GM18909 (cell line): ENCODE measurements around the gene FER1L5.

Experiments
- ATAC-seq: cut with Tn5 transposase; IDR thresholded peaks from one replicate; pipeline ENCODE4 v1.9.1; 2021; ENCODE audit warnings: mild to moderate bottlenecking; ENCODE audit not compliant: unreplicated experiment, poor library complexity

The FER1L5 gene

DNA sequence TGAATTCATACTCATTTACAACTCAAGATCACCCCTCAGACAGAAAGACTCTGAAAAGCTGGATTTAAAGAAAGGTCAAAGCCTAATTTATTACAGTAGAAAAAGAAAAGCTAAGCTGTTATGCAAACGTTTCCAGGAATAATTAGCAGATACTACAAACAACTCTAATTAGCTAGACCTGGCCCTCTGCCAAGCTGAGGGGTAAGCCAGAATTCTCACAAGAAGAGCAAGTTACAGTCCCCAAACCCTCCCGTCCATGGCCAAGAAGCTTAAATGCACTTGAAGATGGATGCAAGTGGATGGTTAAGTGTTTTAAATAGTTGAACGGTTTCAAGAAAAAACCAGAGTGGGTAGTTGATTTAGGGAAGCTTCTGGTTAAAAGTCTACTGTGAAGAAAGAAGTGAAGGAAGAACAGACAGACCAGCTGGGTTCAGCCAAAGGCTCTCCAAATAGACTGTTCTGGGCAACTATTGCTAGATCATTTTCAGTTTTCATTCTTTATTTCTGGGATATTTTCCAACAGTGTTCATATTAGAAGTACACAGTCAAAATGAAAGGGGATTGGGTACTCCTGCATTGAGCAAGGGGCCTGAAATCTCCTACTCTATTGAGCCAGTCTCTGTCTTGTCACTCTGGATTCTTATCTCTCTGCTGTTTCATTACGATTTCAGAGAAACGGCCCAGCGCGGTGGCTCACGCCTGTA is 92.5 kb downstream of the FER1L5 start:
- ATAC-seq = no peak

DNA sequence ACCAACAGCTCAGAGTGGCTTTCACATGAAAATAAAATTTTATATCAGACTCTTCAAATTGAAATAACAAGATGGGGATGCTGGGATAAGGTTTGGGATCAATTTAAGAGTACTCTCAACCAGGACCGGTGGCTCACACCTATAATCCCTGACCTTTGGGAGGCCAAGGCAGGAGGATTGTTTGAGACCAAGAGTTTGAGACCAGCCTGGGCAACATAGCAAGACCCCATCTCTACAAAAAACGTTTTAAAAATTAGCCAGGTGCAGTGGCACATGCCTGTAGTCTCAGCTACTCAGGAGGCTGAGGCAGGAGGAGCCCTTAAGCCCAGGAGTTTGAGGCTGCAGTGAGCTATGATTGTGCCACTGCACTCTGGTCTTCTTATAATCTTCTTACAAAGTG is 94.7 kb downstream of the FER1L5 start:
- ATAC-seq = no peak

DNA sequence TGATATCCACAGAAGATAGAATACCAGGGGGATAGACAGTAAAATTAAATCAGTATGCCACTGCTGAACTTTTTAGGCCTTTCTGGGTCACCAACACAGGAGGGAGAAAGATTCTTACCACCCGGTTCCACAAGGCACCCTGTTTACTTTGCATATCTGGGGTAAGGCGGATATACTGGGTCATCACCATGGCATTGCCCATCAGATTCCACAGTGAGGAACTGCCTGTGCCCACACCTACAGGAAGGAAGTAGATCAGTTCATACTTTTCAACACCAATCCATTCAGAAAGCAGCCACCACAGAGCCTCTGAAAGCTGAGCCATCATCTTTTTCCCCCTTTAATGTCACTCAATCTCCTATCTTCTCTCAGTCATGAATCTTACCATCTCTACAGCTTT is 95.3 kb downstream of the FER1L5 start:
- no peak for ATAC-seq

DNA sequence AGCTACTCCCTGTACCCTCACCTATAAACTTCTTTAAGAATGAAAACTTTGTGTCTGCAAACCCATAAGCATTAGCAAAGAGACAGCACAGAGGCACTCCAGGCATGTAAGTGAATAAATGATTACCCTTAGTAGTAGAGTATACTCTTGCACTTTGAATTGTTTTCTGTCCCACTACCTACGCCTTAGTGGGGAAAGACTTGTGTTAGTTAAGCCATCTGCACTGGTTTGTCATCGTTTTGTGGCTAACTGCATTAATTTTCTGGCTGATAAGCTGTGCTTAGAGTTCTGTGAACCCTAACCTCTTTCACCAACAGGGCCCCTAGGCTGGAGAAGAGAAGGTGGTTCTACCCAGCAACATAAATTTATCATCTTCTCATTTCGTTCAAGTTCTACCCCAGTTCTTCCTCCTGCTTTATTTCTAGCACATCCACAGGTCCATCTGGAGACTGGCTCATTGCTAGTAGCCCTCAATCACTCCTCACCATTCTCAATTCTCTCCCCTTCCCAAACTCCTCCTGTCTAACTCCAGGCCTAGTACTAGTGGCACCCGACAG is 96.6 kb downstream of the FER1L5 start:
- ATAC-seq = no peak

DNA sequence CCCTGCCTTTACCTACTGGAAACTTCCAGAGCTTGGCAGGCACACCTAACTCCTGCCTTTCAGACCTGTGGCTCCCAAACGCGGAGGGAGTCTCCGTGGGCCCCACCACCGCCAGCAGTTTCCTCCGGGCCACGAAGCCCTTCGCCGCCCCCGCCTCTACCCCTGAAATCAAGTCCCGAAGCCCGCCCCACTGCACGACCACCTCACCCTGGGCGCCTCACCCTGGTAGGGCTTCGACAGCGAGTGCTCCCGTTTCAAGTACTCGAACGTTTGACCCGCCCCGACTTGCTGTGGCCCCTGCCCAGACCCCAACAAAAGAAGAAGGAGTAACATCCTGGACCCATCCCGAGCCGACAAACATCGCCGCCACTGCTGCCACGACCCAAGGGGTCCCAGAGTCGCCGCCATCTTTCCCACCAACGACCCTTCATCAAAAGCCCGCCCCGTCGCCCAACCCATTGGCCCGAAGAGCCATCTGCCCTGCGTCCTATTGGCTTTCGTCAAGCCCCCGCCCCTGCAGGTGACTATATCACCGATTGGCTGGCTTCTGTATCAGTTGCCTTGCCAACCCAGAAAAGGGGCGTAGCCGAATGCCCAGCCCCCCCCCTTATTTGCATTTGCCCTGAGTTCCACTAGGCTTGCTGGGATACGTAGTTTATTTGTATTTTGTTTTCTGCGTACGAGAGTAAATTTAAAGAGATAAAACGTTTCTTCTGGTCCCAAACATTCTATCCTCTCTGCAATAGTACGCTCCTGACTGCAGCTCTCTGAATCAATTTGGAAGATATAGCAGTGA is 97.3 kb downstream of the FER1L5 start, which contains the start of gene LMAN2L:
LMAN2L (minus strand) TSS at position 432 of the 796 bp plus-strand sequence; CDS start at position 408, 24 bp downstream.
- ATAC-seq = peak; percentile 99

DNA sequence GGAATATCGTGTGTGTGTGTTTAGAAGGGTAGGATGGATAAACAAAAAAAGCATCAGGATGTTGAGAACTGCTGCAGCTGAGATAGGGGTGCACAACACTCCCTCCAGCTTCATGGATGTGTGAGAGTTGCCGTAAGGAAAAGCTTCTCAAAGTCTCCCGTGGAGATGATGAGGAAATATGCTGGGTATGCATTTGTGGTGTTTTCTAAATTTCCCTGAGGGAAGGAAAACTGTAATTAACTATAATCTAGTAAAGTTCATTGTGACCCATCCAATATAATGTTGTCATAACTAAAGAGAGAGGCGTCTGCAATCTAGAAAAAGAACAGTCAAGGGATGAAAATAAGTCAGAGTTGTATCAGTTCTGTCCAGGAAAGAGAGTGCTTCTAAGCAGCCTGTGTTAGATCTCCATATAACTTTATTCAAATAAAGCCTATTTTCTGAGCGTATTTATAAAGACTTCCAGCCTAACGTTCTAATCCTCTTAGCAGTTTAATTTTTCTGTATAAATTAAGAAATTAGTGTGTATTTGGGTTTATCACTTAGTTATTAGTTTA is 104.6 kb downstream of the FER1L5 start:
- ATAC-seq = no peak

DNA sequence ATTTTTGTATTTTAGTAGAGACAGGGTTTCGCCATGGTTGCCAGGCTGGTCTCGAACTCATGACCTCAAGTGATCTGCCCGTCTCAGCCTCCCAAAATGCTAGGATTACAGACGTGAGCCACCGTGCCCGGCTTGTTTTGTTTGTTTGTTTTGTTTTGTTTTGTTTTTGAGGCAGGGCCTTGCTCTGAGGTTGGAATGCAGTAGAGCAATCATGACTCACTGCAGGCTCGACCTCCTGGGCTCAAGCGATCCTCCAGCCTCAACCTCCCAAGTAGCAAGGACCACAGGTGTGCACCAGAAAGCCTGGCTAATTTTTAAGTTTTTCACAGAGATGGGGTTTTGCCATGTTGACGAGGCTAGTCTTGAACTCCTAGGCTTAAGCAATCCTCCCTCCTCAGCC is 109.2 kb downstream of the FER1L5 start:
- ATAC-seq = no peak

DNA sequence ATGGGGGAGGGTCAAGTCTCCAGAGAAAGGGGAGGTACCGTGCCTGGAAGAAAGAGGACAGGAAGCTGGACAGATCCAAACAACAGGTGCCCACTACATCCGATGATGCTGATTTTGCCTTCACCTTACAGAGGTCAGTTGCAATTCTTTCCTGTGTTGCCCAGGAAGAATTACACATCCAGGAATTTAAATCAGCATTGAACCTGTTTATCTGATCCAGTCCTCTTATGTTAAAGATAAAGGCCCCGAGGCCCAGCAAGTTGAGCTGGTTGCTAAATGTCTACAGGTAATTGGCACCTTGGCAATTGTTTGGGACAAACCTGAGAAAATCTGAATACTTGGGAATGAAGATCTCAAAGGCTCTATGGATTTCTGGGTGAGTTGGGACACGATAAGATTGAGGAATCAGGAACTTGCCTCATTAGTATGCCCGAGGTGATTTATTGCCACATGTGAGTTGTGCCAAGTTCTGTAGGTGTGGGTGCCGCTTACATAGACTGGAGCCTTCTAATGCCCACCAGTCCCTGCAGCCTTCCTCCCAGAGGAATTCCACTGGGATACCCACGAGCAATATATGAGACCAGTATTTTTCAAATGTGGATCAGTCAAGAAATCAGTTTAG is 111.2 kb downstream of the FER1L5 start:
- no peak for ATAC-seq

DNA sequence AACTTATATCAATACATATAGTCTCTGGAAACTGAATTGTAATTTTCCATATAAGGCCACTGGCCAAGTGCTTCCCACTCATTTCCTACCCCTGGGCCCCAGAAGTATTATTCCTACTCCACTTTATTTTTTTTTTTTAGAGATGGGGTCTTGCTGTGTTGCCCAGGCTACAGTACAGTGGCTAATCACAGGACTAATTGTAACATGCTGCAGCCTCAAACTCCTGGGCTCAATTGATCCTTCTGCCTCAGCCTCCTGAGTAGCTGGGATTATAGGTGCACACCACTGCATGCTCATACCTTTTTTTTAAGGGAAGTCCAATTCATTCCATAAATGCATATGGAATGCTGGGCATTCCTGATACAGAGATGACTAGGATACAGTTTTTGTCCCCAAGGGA is 111.8 kb downstream of the FER1L5 start:
- no peak for ATAC-seq
